Natural killer cell (primary cell): ENCODE measurements around the gene DLX5. TPM values are rescaled to one million over a fixed set of nuclear protein-coding genes. Genes with fewer than 3 reads are reported as not detected.
A peak's percentile ranks its signal among the peaks of the same experiment; 100 is the strongest.

Experiments used
- ATAC-seq, 3 donors: fragments of 150-1000 bp in 2 of 3; fragments of 200-7000 bp in 1 of 3; cut with Tn5 transposase; 1 replicate in 1 of 3; 2 replicates in 2 of 3; pipeline ENCODE4 v1.10.0; 2021; ENCODE audit warnings: mild to moderate bottlenecking in 2 of 3, moderate library complexity in 2 of 3
- DNase-seq, 2 donors: peaks; one replicate each; pipeline versions ENCODE4 v3.0.0 to v3.0.0-alpha.2; 2013 to 2021; ENCODE audit warnings: mixed read lengths in 1 of 2
- H3K27ac ChIP-seq: one replicate; pipeline ENCODE4 v1.5.1; 2013; ENCODE audit warnings: mild to moderate bottlenecking, low read length
- H3K27me3 ChIP-seq: one replicate; pipeline ENCODE4 v1.6.1; 2013; ENCODE audit warnings: low read length; ENCODE audit not compliant: control insufficient read depth, insufficient read depth
- H3K36me3 ChIP-seq: one replicate; pipeline ENCODE4 v1.6.1; 2013; ENCODE audit warnings: low read length; ENCODE audit not compliant: control insufficient read depth, insufficient read depth
- H3K4me1 ChIP-seq: one replicate; pipeline ENCODE4 v1.6.1; 2013; ENCODE audit warnings: low read length; ENCODE audit not compliant: control insufficient read depth, insufficient read depth
- H3K4me3 ChIP-seq: one replicate; pipeline ENCODE4 v1.5.1; 2013; ENCODE audit warnings: low read length
- H3K9me3 ChIP-seq: one replicate; pipeline ENCODE4 v1.6.1; 2013; ENCODE audit warnings: low read length; ENCODE audit not compliant: control insufficient read depth, insufficient read depth
- H3K27ac Mint-ChIP-seq, 2 donors: one replicate each; pipeline ENCODE4 v1.8.0; 2022; ENCODE audit warnings: mild to moderate bottlenecking in 2 of 2, mixed read lengths in 2 of 2, moderate library complexity in 1 of 2
- H3K27me3 Mint-ChIP-seq, 2 donors: one replicate each; pipeline ENCODE4 v1.8.0; 2022; ENCODE audit warnings: low read depth in 2 of 2, mixed read lengths in 2 of 2
- H3K36me3 Mint-ChIP-seq: one replicate; pipeline ENCODE4 v1.8.0; 2022; ENCODE audit warnings: mixed read lengths
- H3K4me1 Mint-ChIP-seq, 2 donors: one replicate each; pipeline ENCODE4 v1.8.0; 2022; ENCODE audit warnings: mixed read lengths in 2 of 2
- H3K4me3 Mint-ChIP-seq: one replicate; pipeline ENCODE4 v1.8.0; 2022; ENCODE audit warnings: mild to moderate bottlenecking, moderate library complexity, mixed read lengths
- H3K9me3 Mint-ChIP-seq, 2 donors: one replicate each; pipeline ENCODE4 v1.8.0; 2022; ENCODE audit warnings: mixed read lengths in 2 of 2
- CTCF ChIP-seq: fragments of 200-600 bp; IDR thresholded peaks from one replicate; pipeline ENCODE4 v1.8.0; 2022; ENCODE audit warnings: antibody characterized with exemption
- WGBS: methylation state at CpG from one replicate; pipeline ENCODE4 v1.1.7; 2013; ENCODE audit warnings: missing lambda C conversion rate; ENCODE audit not compliant: insufficient coverage; 5-methylcytosine and 5-hydroxymethylcytosine counted together
- intact Hi-C: fragments of 100-400 bp; cut with micrococcal nuclease; formaldehyde crosslinking; loops from one replicate; pipeline ENCODE4 v1.14.2; 2022
- total RNA-seq, 4 donors: library from RNA; stranded (reverse); fragments of 120-200 nt in 1 of 4; gene quantifications; one replicate each; pipeline versions ENCODE4 v1.2.3 to v1.2.4, GENCODE V29; 2013 to 2022

Gene DLX5
- total RNA-seq, 3 donors from 2014 or later (not counting 1 experiment from before 2014, with no cell fraction given): not detected

GRCh38 chr7:97005183-97006054 lies 19.2 kb downstream of the DLX5 start, which contains the start of gene DLX6:
Gene DLX6 (plus strand): TSS chr7:97005553. CDS start chr7:97005978, 425 bp downstream.
- Histone ChIP-seq H3K9me3 (no peaks in the 10 kb centered on the region), H3K4me3 (peak within 1 kb of the TSS; percentile 10), H3K36me3 (no peaks in the 10 kb centered on the region), H3K4me1 (peaks cover 25% of the 10 kb centered on the region), H3K27ac (no peak within 1 kb of the TSS), H3K27me3 (peaks cover 80% of the 10 kb centered on the region)
- no peaks in the 10 kb centered on the region for H3K9me3 Mint-ChIP-seq
- ATAC-seq (peak in 2 of 3 donors; percentile 50 to 51), DNase-seq (peak in 1 of 2 donors; percentile 41)
- H3K4me1 Mint-ChIP-seq: peaks cover 0 to 18% of the 10 kb centered on the region in 2 donors
- 3% methylated on average over 42 of the region's 44 CpGs for WGBS
- intact Hi-C loops: no loop called here
- H3K27ac Mint-ChIP-seq: no peak within 1 kb of the TSS
- no peak for TF ChIP-seq CTCF
- peak within 1 kb of the TSS; percentile 79 for H3K4me3 Mint-ChIP-seq
- H3K36me3 Mint-ChIP-seq: no peaks in the 10 kb centered on the region
- peaks cover 67 to 80% of the 10 kb centered on the region in 2 donors for H3K27me3 Mint-ChIP-seq

- peaks cover 67 to 80% of the 10 kb centered on the region in 2 donors for H3K27me3 Mint-ChIP-seq
- H3K36me3 Mint-ChIP-seq: no peaks in the 10 kb centered on the region
- TF ChIP-seq CTCF: no peak
- DNase-seq (no peak), ATAC-seq (no peak)
- Histone ChIP-seq H3K4me3 (no peak overlapping the region), H3K9me3 (no peaks in the 10 kb centered on the region), H3K36me3 (no peaks in the 10 kb centered on the region), H3K4me1 (peaks cover 25% of the 10 kb centered on the region), H3K27me3 (peaks cover 78% of the 10 kb centered on the region), H3K27ac (no peak overlapping the region)
- H3K4me3 Mint-ChIP-seq: peak overlapping the region; percentile 79
- H3K9me3 Mint-ChIP-seq: no peaks in the 10 kb centered on the region
- intact Hi-C loops: no loop called here
- H3K4me1 Mint-ChIP-seq: peaks cover 0 to 18% of the 10 kb centered on the region in 2 donors
- 7% methylated on average over 11 of the region's 20 CpGs for WGBS
- H3K27ac Mint-ChIP-seq: no peak overlapping the region
Measured at GRCh38 chr7:97004247-97005182, 20.1 kb downstream of the DLX5 start.

- H3K4me3 ChIP-seq: no peak overlapping the region
- H3K27ac ChIP-seq: no peak overlapping the region
- intact Hi-C loops: no loop called here
- Mint-ChIP-seq H3K4me1 (peaks cover 0 to 18% of the 10 kb centered on the region in 2 donors), H3K27ac (no peak overlapping the region), H3K4me3 (peak overlapping the region; percentile 79), H3K36me3 (no peaks in the 10 kb centered on the region), H3K9me3 (no peaks in the 10 kb centered on the region), H3K27me3 (peaks cover 68 to 80% of the 10 kb centered on the region in 2 donors)
- 12% methylated on average over 48 of the region's 49 CpGs for WGBS
- H3K9me3 ChIP-seq: no peaks in the 10 kb centered on the region
- DNase-seq: no peak
- peaks cover 77% of the 10 kb centered on the region for H3K27me3 ChIP-seq
- ATAC-seq: no peak
- no peaks in the 10 kb centered on the region for H3K36me3 ChIP-seq
- no peak for TF ChIP-seq CTCF
- H3K4me1 ChIP-seq: peaks cover 25% of the 10 kb centered on the region
Measured at GRCh38 chr7:97003262-97004246, 21.1 kb downstream of the DLX5 start.
